ENCODE data around the gene GPR68.
"Not testable (repeated sequence)": the region's sequence is repeated elsewhere in the genome, so short reads cannot be mapped to it uniquely, and the experiment has no call there.

Gene GPR68

DNA sequence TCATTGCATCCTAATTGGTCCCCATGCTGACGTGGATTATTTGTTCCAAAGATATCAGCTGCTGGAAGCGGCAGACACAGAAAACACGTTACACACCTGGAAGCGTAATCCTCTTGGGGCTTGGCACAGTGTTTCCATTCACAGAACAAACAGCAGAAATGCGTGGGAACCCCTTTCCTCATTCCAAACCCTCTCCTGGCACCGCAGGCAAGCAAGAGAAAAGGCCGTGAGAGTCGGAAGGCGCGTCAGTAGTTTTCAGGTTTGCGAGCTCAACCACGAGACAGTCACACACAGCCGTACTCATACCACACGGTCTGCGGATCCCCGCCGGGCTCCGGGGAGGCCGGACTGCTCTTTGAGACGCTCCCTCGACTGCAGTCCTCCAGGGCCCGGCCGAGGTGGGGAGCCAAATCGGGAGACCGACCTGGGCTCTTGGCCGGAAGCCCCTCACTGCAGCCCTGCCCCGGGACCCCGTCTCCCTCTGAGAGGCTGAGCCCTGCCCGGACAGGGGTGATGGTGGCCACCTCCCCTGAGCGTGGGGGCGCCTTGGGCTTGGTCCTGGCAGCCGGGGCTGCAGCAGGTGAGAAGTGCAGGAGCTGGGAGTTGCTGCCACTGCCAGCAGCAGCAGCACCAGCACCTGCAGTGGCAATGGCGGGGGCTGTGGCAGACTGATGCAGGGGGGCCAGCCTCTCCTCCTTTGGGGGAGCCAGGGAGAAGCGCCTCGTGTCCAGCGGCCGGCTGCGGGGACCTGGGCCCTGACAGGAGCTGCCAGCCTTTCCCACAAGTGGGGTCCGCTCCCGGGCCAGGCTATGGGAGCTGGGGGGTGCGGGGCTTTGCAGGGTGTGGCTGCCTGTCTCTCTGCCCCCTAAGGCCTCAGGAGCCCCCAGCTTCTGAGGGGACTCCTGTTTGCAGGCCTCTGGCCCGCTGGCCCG lies 28.1 kb upstream of the GPR68 start:
- DNase-seq, result no peak

GRCh38 chr14:91271639-91272038 lies 27.1 kb upstream of the GPR68 start:
- no peak for DNase-seq

- DNase-seq, result no peak
Measured at GRCh38 chr14:91270619-91271018, 26.1 kb upstream of the GPR68 start.

DNA sequence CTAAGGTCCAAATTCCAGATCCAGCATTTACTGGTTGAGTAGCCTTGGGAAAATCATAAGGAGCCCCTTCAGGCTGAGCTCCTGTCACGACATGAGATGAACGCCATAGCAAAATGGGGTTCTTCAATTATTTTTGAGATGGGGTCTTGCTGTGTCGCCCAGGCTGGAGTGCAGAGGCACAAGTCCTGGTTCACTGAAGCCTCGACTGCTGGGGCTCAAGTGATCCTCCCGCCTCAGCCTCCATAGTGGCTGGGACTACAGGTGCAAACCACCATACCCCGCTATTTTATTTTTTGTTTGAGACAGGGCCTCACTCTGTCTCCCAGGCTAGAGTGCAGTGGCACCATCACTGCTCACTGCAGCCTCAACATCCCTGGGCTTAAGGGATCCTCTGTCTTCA lies 25.7 kb upstream of the GPR68 start:
- DNase-seq, result no peak

GRCh38 chr14:91269076-91269991 lies 24.8 kb upstream of the GPR68 start:
- DNase-seq, result no peak

- no peak for DNase-seq
Measured at GRCh38 chr14:91267965-91268437, 23.5 kb upstream of the GPR68 start.

GRCh38 chr14:91266276-91266675 lies 21.8 kb upstream of the GPR68 start:
- not testable (repeated sequence) for DNase-seq

DNA sequence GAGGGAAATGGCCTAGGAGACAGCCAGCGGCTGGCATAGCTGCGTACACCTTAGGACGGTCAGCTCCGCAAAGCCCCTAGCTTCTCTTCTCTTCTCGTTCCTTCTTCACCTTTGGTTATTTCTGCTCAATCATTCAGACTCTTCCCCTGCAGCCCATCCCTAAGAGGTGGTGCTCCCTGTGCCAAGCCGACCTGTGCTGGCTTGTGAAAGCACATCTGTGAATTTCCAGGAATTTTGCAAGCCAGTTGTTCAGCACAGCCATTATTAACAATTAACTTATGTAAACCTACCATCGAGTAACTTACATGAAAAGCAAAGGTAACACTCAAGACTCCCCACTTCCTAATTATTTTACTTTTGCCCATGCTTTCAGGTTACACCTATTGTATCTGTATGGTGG lies 20.9 kb upstream of the GPR68 start:
- no peak for DNase-seq

GRCh38 chr14:91264151-91265150 lies 19.9 kb upstream of the GPR68 start:
- DNase-seq, result peak; percentile 40

GRCh38 chr14:91263329-91263728 lies 18.8 kb upstream of the GPR68 start:
- no peak for DNase-seq

DNA sequence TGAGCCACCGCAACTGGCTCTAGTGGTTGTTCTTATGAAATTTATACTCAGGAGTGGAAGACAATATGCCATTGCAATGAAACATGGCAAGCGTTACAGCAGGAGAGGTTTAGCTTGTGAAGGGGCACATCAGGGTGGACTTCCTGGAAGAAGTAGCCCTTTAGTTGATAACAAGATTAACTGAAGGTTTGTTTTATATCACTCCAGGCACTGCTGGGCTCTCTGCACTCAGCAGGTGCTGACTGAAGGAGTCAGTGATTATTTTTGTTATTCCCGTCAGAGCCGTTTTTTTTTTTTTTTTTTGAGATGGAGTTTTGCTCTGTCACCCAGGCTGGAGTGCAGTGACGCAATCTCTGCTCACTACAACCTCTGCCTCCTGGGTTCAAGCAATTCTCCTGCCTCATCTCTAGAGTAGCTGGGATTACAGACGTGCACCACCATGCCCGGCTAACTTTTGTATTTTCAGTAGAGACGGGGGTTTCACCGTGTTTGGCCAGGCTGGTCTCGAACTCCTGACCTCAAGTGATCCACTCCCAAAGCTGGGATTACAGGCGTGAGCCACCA lies 17.6 kb upstream of the GPR68 start:
- DNase-seq, result no peak

GRCh38 chr14:91261115-91261514 lies 16.6 kb upstream of the GPR68 start:
- DNase-seq, result no peak

DNA sequence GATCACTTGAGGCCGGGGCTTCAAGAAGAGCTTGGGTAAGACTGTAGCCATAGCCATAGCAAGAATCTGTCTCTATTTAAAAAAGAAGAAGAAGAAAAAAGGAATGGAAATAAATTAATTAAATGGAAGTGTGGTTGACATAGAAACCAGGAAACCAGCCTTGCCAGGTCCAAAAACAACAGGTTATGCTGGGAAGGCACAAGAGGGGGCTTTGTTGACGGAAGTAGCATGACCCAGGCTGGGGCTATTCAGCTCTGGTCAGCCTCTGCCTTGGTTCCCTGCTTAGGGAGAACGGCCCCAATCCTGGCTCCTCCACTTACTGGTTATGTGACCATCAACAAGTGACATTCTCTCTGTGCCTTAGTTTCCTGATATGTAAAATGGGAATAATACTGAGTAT lies 14.4 kb upstream of the GPR68 start:
- no peak for DNase-seq

DNA sequence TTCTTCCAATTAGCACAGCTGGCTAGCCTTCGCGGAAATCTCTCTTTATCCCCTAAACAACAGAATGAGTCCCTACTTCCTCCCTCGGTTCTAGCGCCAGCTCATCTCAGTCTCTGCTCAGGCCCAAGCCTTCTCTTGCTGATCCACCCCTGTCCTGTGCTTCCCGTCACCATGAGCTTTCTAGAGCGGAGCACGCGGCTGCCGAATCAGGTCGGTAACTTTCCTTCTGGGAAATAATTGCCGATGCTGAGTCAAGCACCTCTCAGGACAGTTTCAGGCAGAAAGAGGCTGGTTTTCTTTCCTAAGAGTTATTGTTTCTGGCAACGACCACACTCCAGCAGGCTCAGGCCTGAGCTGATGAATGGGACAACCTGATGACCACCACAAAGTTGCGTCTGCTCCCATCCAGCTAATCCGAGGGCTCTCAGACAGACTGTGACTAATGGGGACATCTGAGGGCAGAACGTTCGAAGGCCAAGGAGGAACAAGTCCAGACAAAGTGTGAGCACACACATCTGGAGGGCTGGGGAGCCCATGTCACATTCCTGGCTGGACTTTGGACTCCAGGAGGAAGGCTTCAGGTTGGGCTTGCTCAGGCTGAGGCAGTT lies 13.6 kb upstream of the GPR68 start:
- peak; percentile 41 for DNase-seq

GRCh38 chr14:91257328-91258010 lies 13.0 kb upstream of the GPR68 start:
- DNase-seq, result no peak

- no peak for DNase-seq
Measured at GRCh38 chr14:91256661-91257060, 12.2 kb upstream of the GPR68 start.

DNA sequence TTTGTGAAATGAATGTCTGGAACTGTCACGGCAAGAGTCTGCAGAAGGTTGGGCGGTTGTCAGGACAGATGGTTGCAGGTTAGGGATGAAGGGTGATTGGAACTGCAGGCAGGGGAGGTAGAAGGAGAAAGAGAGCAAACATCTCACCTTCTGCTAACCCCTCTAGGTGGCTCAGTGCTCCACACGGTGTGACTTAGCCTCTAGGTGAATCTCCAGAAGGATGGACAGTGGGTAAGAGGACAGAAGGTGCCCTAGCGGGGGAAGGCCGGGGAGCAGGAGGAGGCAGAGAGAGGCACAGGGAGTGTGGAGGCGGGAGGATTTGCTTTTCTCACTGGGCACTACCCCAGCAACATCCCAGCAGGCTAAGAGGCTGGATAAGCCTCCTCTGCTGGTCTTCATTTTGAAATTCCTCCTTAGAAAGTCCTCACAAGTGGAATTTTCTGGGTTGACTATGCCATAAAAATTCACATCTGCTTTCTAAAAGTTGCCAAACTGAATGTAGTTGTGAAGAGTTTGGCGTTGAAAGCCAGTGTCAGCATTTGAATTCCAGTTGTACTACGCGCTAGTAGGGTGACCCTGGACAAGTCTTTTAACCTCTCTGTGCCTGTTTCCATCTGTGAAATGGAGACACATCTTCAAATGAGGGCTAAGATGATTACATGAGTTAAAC lies 10.7 kb upstream of the GPR68 start:
- no peak for DNase-seq

DNA sequence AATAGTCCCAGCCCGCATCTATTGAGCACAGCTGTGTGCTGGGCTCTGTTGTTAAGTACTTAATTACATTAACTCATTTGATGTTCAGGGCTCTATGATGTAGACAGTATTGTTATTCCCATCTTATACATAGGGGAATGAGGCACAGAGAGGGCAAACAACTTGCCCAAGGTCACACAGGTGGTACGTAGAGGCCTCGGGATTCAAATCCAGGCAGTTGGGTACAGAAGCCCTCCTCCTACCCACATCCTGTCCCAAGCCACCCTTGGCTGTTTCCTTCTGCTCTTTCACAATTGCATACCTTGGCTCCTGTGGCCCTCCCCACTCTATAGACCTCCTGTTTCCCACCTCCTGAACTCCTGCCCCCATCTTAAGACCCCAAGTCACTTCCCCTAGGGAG lies 10.0 kb upstream of the GPR68 start:
- no peak for DNase-seq

DNA sequence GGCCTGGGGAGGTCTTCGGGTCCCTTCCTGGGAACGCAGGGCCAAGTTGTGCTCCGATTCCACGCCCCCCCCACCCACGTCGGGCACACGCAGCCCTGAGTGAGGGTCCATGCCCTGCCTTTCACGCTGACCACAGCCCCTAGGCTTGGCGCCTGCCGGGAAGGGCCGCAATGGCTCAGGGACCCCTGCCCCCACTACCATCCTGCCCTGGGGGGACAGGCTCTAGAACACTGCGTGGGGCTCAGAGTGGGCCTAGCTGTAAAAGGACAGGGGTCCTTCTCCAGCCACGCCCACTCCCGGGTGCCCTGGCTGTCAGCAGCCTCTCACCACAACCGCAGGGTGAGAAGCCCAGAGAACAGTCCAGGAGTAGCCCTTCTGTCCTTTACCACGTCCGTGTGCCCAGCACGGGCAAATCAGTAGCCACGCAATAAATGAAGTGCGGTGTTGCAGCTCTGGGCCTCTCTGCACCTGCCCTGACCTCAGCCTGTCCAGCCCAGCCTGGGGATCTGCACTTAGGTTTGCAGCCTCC lies 9.4 kb upstream of the GPR68 start:
- DNase-seq, result no peak
